H9 (cell line): ENCODE data around the gene FBXO40. TPM values are rescaled to one million over a fixed set of nuclear protein-coding genes. Genes with fewer than 3 reads are reported as not detected.

Source experiments
- DNase-seq: peaks from one replicate; pipeline ENCODE4 v3.0.0-alpha.2; 2017
- H2AFZ ChIP-seq: one replicate; pipeline ENCODE4 v1.6.1; 2013; ENCODE audit warnings: mild to moderate bottlenecking, low read length, control low read depth, moderate library complexity
- H2AK5ac ChIP-seq: 2 replicates; pipeline ENCODE4 v1.6.1; 2013; ENCODE audit warnings: low read length, control low read depth, mixed read lengths; ENCODE audit not compliant: insufficient read length
- H2BK120ac ChIP-seq: one replicate; pipeline ENCODE4 v1.6.1; 2013; ENCODE audit warnings: low read depth, mild to moderate bottlenecking, low read length, control low read depth, inconsistent platforms; ENCODE audit not compliant: poor library complexity, severe bottlenecking
- H2BK12ac ChIP-seq: 2 replicates; pipeline ENCODE4 v1.6.1; 2013; ENCODE audit warnings: low read length, control low read depth, mixed read lengths, low read depth; ENCODE audit not compliant: insufficient read length
- H2BK15ac ChIP-seq: 2 replicates; pipeline ENCODE4 v1.6.1; 2013; ENCODE audit warnings: low read depth, low read length, control low read depth
- H2BK20ac ChIP-seq: one replicate; pipeline ENCODE4 v1.6.1; 2013; ENCODE audit warnings: low read depth, mild to moderate bottlenecking, low read length, control low read depth, inconsistent platforms; ENCODE audit not compliant: poor library complexity, severe bottlenecking
- H2BK5ac ChIP-seq: 2 replicates; pipeline ENCODE4 v1.6.1; 2013; ENCODE audit warnings: low read length, control low read depth, mixed read lengths; ENCODE audit not compliant: insufficient read length
- H3K14ac ChIP-seq: 2 replicates; pipeline ENCODE4 v1.6.1; 2013; ENCODE audit warnings: low read length, control low read depth; ENCODE audit not compliant: insufficient read depth
- H3K18ac ChIP-seq: 2 replicates; pipeline ENCODE4 v1.6.1; 2013; ENCODE audit warnings: low read depth, mild to moderate bottlenecking, mixed read lengths, low read length, control low read depth; ENCODE audit not compliant: insufficient read length
- H3K23ac ChIP-seq: 2 replicates; pipeline ENCODE4 v1.6.1; 2013; ENCODE audit warnings: low read length, control low read depth, mixed read lengths, low read depth; ENCODE audit not compliant: insufficient read length
- H3K23me2 ChIP-seq: 2 replicates; pipeline ENCODE4 v1.6.1; 2013; ENCODE audit warnings: low read depth, mild to moderate bottlenecking, mixed read lengths, low read length, control low read depth; ENCODE audit not compliant: insufficient read length, poor library complexity, severe bottlenecking
- H3K27ac ChIP-seq: 2 replicates; pipeline ENCODE4 v1.5.1; 2013; ENCODE audit warnings: low read length, control low read depth, mixed read lengths, low read depth; ENCODE audit not compliant: insufficient read length
- H3K27me3 ChIP-seq: 2 replicates; pipeline ENCODE4 v1.6.1; 2013; ENCODE audit warnings: low read length, control low read depth, inconsistent platforms; ENCODE audit not compliant: insufficient read depth
- H3K4ac ChIP-seq: 2 replicates; pipeline ENCODE4 v1.6.1; 2013; ENCODE audit warnings: low read depth, mild to moderate bottlenecking, control low read depth, inconsistent platforms, low read length, moderate library complexity
- H3K4me1 ChIP-seq: 2 replicates; pipeline ENCODE4 v1.6.1; 2013; ENCODE audit warnings: low read length, control low read depth, inconsistent platforms; ENCODE audit not compliant: insufficient read depth
- H3K4me2 ChIP-seq: 2 replicates; pipeline ENCODE4 v1.6.1; 2013; ENCODE audit warnings: low read length, control low read depth, mixed read lengths; ENCODE audit not compliant: insufficient read length, insufficient read depth
- H3K56ac ChIP-seq: 2 replicates; pipeline ENCODE4 v1.6.1; 2013; ENCODE audit warnings: low read depth, mild to moderate bottlenecking, mixed read lengths, low read length, control low read depth; ENCODE audit not compliant: insufficient read length
- H3K79me1 ChIP-seq: 2 replicates; pipeline ENCODE4 v1.6.1; 2013; ENCODE audit warnings: low read depth, mild to moderate bottlenecking, moderate library complexity, low read length, control low read depth, inconsistent platforms; ENCODE audit not compliant: insufficient read depth, poor library complexity, severe bottlenecking
- H3K79me2 ChIP-seq: 2 replicates; pipeline ENCODE4 v1.6.1; 2013; ENCODE audit warnings: low read length, control low read depth, inconsistent platforms; ENCODE audit not compliant: insufficient read depth
- H3K9ac ChIP-seq: 2 replicates; pipeline ENCODE4 v1.6.1; 2013; ENCODE audit warnings: low read length, control low read depth, mixed read lengths; ENCODE audit not compliant: insufficient read length; ENCODE audit errors: extremely low read depth
- H3K9me3 ChIP-seq: one replicate; pipeline ENCODE4 v1.6.1; 2013; ENCODE audit warnings: low read depth, low read length, inconsistent platforms; ENCODE audit not compliant: control insufficient read depth
- H3T11ph ChIP-seq: one replicate; pipeline ENCODE4 v1.6.1; 2013; ENCODE audit warnings: mild to moderate bottlenecking, low read length, control low read depth, inconsistent platforms
- H4K20me1 ChIP-seq: one replicate; pipeline ENCODE4 v1.6.1; 2013; ENCODE audit not compliant: control insufficient read depth, insufficient read length, insufficient read depth
- H4K5ac ChIP-seq: 2 replicates; pipeline ENCODE4 v1.6.1; 2013; ENCODE audit warnings: low read depth, mild to moderate bottlenecking, mixed read lengths, low read length, control low read depth; ENCODE audit not compliant: insufficient read length
- H4K8ac ChIP-seq: replicated peaks from 2 replicates; pipeline ENCODE4 v1.6.1; 2013; ENCODE audit warnings: low read length, control low read depth, mixed read lengths, low read depth; ENCODE audit not compliant: insufficient read length
- H4K91ac ChIP-seq: 2 replicates; pipeline ENCODE4 v1.6.1; 2013; ENCODE audit warnings: low read depth, mild to moderate bottlenecking, moderate library complexity, mixed read lengths, low read length, control low read depth; ENCODE audit not compliant: insufficient read length
- H3K27ac Mint-ChIP-seq, 3 experiments: 2 replicates in 2 of 3; 3 replicates in 1 of 3; pipeline ENCODE4 v1.8.0; 2020 to 2021; ENCODE audit warnings: mixed read lengths in 3 of 3, mild to moderate bottlenecking in 1 of 3, moderate library complexity in 1 of 3
- H3K27me3 Mint-ChIP-seq: 2 replicates; pipeline ENCODE4 v1.8.0; 2021; ENCODE audit warnings: low read depth, mild to moderate bottlenecking, moderate library complexity, mixed read lengths
- H3K36me3 Mint-ChIP-seq, 3 experiments: 2 replicates in 2 of 3; 3 replicates in 1 of 3; pipeline ENCODE4 v1.8.0; 2020 to 2021; ENCODE audit warnings: low read depth in 3 of 3, mixed read lengths in 3 of 3; ENCODE audit not compliant: insufficient read depth in 1 of 3
- H3K4me1 Mint-ChIP-seq, 2 experiments: 2 replicates each; pipeline ENCODE4 v1.8.0; 2020; ENCODE audit warnings: mixed read lengths in 2 of 2
- H3K4me3 Mint-ChIP-seq, 2 experiments: 2 replicates in 1 of 2; 3 replicates in 1 of 2; pipeline ENCODE4 v1.8.0; 2020 to 2021; ENCODE audit warnings: mild to moderate bottlenecking in 2 of 2, mixed read lengths in 2 of 2, moderate library complexity in 1 of 2
- H3K9me3 Mint-ChIP-seq, 2 experiments: 2 replicates in 1 of 2; 3 replicates in 1 of 2; pipeline ENCODE4 v1.8.0; 2020; ENCODE audit warnings: mild to moderate bottlenecking in 2 of 2, mixed read lengths in 2 of 2, moderate library complexity in 1 of 2
- CTCF ChIP-seq: fragments of 200-600 bp; sonication (generic); conservative IDR thresholded peaks from 3 replicates; pipeline ENCODE4 v1.8.0; 2021; ENCODE audit warnings: antibody characterized with exemption, mild to moderate bottlenecking
- WGBS: extraction: QIAGEN DNeasy Blood & Tissue Kit; methylation state at CpG from one replicate; pipeline ENCODE4 v1.1.7; 2013; ENCODE audit warnings: missing lambda C conversion rate, low lambda C conversion rate, mixed read lengths; ENCODE audit not compliant: insufficient read length; ENCODE audit errors: extremely low coverage; 5-methylcytosine and 5-hydroxymethylcytosine counted together
- total RNA-seq: library from RNA; stranded (reverse); gene quantifications from 2 replicates; pipeline ENCODE4 v1.2.1, GENCODE V29; 2021

Gene FBXO40
- total RNA-seq, 1 experiment from 2014 or later: 0.04 TPM

- Histone ChIP-seq H3T11ph (no peak overlapping the region), H4K20me1 (no peaks in the 10 kb centered on the region), H3K23me2 (no peaks in the 10 kb centered on the region), H4K91ac (no peak overlapping the region), H3K14ac (no peak overlapping the region), H3K18ac (no peak overlapping the region), H4K5ac (no peak overlapping the region), H3K27ac (no peak overlapping the region), H3K79me2 (no peaks in the 10 kb centered on the region), H3K56ac (no peak overlapping the region), H2BK5ac (no peak overlapping the region), H2BK12ac (no peak overlapping the region), H3K9me3 (no peaks in the 10 kb centered on the region), H2BK15ac (no peak overlapping the region), H2AK5ac (no peak overlapping the region), H3K79me1 (no peaks in the 10 kb centered on the region), H3K27me3 (no peaks in the 10 kb centered on the region), H2BK20ac (no peak overlapping the region), H3K9ac (no peak overlapping the region), H3K4ac (no peak overlapping the region), H3K4me1 (peaks cover 12% of the 10 kb centered on the region; the same call in 1 of the 2 replicates), H3K23ac (no peak overlapping the region), H2BK120ac (no peak overlapping the region), H4K8ac (no peak overlapping the region), H3K4me2 (no peak overlapping the region), H2AFZ (no peak overlapping the region)
- TF ChIP-seq CTCF: no peak
- Mint-ChIP-seq H3K36me3 (no peaks in the 10 kb centered on the region), H3K27ac (no peak overlapping the region), H3K27me3 (no peaks in the 10 kb centered on the region), H3K4me3 (no peak overlapping the region), H3K4me1 (peaks cover 24 to 28% of the 10 kb centered on the region in 2 experiments), H3K9me3 (no peaks in the 10 kb centered on the region)
- no CpG with 5 or more reads among the region's 4 CpGs for WGBS
- DNase-seq: no peak
These were observed 12.9 kb downstream of the FBXO40 start for GRCh38 chr3:121606106-121606505.
